ENCODE results near the gene STK24. TPM values are rescaled to one million over a fixed set of nuclear protein-coding genes. Genes with fewer than 3 reads are reported as not detected.
A peak's percentile ranks its signal among the peaks of the same experiment; 100 is the strongest.

The STK24 gene
- polyA plus RNA-seq, 1 experiment = 44.0 TPM

DNA sequence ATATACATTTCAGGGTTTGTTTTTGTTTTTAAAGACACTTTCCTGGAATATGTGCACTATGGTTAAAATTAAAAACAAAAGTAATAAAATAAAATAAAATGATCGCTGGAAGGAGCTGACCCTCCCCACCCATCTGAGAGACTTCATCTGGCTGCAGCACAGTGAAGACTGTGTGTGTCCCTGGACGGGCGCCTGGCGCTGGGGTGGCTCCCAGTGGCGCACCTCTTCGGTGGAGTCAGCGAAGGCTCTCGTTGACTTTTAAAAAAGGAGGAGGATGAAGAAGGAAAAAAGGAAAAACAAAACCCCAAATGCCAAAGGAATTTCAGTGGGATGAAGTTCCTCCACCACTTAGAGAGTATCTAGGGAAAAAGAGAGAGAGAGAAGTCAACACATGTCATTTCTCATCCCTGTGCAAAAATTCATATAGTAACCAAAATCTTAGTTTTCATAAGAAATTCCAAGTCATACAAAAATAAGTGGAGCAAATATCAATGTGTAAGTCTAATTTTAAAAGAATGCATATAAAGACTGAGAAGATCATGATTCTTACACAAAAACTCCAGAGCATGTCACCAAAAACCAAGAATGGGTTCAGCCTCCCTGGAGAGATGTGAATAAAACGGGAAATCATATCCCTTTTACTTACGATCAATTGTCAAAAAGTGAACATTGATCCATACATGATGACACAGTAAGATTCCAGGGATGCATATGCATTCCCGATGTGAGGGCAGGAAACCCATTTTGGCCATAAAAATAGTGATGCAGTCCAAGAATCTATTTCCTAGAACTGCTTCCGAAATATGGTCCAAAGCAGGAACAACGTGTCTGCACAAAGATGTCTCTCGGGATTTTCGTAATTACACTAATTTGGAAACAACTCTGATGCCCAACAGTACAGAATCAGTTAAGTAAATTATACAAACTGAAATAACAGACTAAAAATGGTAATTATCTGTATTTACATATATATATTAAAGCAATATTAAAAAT, 123.8 kb downstream of the STK24 start:
- Histone ChIP-seq H3K27ac (ENCODE audit: low read depth, low read length) (no peak overlapping the region), H3K9me3 (ENCODE audit: control insufficient read depth, insufficient read depth, low read length) (no peaks in the 10 kb centered on the region), H3K4me3 (ENCODE audit: low read depth, low read length) (no peak overlapping the region), H3K27me3 (ENCODE audit: control insufficient read depth, insufficient read depth, low read length) (no peaks in the 10 kb centered on the region)
- POLR2A ChIA-PET = interaction anchor here (0.7 kb wide), 1 partner anchor 124 kb away, joined by 3 read pairs; no protein-coding TSS in a partner anchor
- no peak for DNase-seq (ENCODE audit: low read depth, low spot score)
- CTCF ChIA-PET = no interaction called here
- TF ChIP-seq, protein P1, sequence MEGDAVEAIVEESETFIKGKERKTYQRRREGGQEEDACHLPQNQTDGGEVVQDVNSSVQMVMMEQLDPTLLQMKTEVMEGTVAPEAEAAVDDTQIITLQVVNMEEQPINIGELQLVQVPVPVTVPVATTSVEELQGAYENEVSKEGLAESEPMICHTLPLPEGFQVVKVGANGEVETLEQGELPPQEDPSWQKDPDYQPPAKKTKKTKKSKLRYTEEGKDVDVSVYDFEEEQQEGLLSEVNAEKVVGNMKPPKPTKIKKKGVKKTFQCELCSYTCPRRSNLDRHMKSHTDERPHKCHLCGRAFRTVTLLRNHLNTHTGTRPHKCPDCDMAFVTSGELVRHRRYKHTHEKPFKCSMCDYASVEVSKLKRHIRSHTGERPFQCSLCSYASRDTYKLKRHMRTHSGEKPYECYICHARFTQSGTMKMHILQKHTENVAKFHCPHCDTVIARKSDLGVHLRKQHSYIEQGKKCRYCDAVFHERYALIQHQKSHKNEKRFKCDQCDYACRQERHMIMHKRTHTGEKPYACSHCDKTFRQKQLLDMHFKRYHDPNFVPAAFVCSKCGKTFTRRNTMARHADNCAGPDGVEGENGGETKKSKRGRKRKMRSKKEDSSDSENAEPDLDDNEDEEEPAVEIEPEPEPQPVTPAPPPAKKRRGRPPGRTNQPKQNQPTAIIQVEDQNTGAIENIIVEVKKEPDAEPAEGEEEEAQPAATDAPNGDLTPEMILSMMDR (IDR thresholded peaks at IDR 0.05; ENCODE audit: low read depth, low read length) = no peak

DNA sequence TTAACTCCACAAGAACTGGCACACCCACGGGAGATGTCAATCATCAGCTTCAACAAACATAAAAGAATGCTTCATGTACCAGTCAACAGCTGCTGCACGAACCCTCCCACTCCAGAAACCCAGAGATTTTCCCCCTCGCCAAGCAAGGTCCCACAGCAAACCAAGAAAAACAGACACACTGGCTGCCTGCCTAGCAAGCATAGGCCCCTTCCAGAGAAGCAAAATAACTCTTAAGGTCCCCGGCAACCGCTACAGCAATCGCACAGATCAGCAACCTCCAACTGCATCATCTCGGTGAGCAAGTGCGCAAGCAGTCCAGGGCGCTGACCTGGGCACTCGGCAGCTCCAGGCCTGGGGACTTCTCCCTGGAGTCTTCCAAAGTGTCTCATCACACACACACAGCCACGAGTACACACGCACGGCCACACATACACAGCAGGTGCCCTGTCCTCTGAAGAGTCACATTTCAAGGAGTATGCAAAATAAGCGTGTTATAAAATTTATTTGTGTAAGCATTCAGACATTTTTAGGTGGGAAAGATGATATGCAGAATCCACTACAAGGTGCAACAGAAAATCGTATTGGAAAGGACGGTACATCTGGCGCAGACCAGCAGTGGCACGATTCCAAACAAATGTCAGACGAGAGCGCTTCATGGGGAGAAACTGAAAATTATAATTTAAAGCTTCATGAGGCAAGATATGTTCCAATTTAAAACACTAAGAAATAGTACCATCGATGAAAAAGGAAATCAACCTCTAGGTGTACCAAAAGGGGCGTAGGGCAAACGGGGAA, 125.0 kb downstream of the STK24 start:
- CTCF ChIA-PET = interaction anchor here (0.6 kb wide), 1 partner anchor 106 kb away, joined by 3 read pairs; no protein-coding TSS in a partner anchor

DNA sequence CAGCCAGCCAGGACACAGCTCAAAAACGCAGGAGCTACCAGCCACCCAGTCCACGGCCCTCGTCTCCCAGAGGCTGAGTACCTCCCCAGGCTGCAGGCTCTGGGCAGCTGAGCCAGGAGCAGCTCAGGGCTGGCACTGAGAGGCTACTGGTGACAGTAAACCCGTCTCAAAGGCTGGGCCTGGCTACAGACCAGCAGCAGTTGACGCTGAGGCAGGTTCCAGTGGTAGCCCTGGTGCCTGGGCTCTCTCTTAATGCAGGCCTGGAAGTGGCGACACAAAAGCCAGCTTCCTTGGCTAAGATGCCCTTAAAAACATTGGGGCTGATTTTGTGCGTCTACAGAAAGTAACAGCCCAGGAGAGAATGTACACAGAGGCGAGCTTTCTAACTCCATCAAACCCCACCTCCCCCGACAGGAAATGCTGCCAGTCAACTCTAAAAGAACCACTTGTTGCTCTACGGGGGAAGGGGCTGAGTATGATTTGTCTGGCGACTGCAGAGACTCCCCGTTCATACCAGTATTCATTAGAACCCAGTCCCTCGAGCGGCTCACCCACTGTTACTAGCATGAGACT, 126.3 kb downstream of the STK24 start:
- ChIA-PET CTCF (interaction anchor here (0.5 to 1.9 kb wide), 3 partner anchors 223 to 399 kb away, joined by 3 to 6 read pairs (median 4); no protein-coding TSS in a partner anchor), POLR2A (interaction anchor here (0.9 kb wide), 1 partner anchor 125 kb away, joined by 4 read pairs; no protein-coding TSS in a partner anchor)
- Histone ChIP-seq H3K27ac (ENCODE audit: low read depth, low read length) (no peak overlapping the region), H3K4me3 (ENCODE audit: low read depth, low read length) (no peak overlapping the region), H3K9me3 (ENCODE audit: control insufficient read depth, insufficient read depth, low read length) (no peaks in the 10 kb centered on the region; the same call in 1 of the 2 replicates), H3K27me3 (ENCODE audit: control insufficient read depth, insufficient read depth, low read length) (no peaks in the 10 kb centered on the region)
- TF ChIP-seq, protein P1 (IDR thresholded peaks at IDR 0.05; ENCODE audit: low read depth, low read length) = no peak
- DNase-seq (ENCODE audit: low read depth, low spot score) = no peak

More for the DNA sequence above, 125.0 kb downstream of the STK24 start:
- POLR2A ChIA-PET = interaction anchor here (0.9 kb wide), 1 partner anchor 124 kb away, joined by 4 read pairs; no protein-coding TSS in a partner anchor
- no peaks in the 10 kb centered on the region for H3K9me3 ChIP-seq (ENCODE audit: control insufficient read depth, insufficient read depth, low read length)
- no peaks in the 10 kb centered on the region for H3K27me3 ChIP-seq (ENCODE audit: control insufficient read depth, insufficient read depth, low read length)
- TF ChIP-seq, protein P1 (IDR thresholded peaks at IDR 0.05; ENCODE audit: low read depth, low read length) = no peak
- peak overlapping the region; percentile 22 for H3K27ac ChIP-seq (ENCODE audit: low read depth, low read length)
- DNase-seq (ENCODE audit: low read depth, low spot score) = no peak
- no peak overlapping the region for H3K4me3 ChIP-seq (ENCODE audit: low read depth, low read length)

DNA sequence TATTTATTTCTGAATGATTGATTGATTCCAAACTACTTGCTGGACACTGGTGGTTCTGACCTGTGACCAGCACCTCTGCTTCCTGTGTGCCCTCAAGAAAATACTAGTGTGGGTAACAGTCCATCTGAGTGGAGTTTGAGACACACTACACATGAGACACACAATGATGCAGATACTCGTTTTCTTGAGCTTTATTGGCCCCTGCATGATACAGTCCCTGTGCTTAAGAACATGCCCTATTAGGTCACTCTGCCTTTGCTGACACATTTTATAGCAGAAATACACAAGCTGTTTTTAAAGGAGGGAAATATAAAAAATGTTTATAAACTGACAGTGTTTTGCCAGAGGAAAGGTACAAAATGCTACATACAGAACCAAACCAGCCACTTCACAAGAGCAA, 126.9 kb downstream of the STK24 start:
- DNase-seq (ENCODE audit: low read depth, low spot score) = no peak
- POLR2A ChIA-PET = no interaction called here

More for the DNA sequence above, 126.9 kb downstream of the STK24 start:
- H3K9me3 ChIP-seq (ENCODE audit: control insufficient read depth, insufficient read depth, low read length) = no peaks in the 10 kb centered on the region; the same call in 1 of the 2 replicates
- no peak overlapping the region for H3K4me3 ChIP-seq (ENCODE audit: low read depth, low read length)
- CTCF ChIA-PET = interaction anchor here (0.5 to 1.9 kb wide), 4 partner anchors 223 to 419 kb away, joined by 3 to 6 read pairs (median 4); no protein-coding TSS in a partner anchor
- no peak overlapping the region for H3K27ac ChIP-seq (ENCODE audit: low read depth, low read length)
- H3K27me3 ChIP-seq (ENCODE audit: control insufficient read depth, insufficient read depth, low read length) = no peaks in the 10 kb centered on the region
- TF ChIP-seq, protein P1 (IDR thresholded peaks at IDR 0.05; ENCODE audit: low read depth, low read length) = no peak

Measured in AG04450 (cell line).